NCI-H69 (cell line): ENCODE data around the gene TNPO2.
A peak's percentile ranks its signal among the peaks of the same experiment; 100 is the strongest.

ENCODE experiments used
- DNase-seq: peaks from one replicate; lab custom pipeline; 2025; lab: John Stamatoyannopoulos, UW

TNPO2 gene

GRCh38 chr19:12723641-12724426, at the start of gene TNPO2:
TSS of gene TNPO2 (minus strand) at chr19:12723932. CDS start at chr19:12720977, 2,955 bp downstream.
- DNase-seq: peak; percentile 93

GRCh38 chr19:12772323-12772722, 48.6 kb upstream of the TNPO2 start:
- DNase-seq: no peak

GRCh38 chr19:12770922-12771321, 47.2 kb upstream of the TNPO2 start:
- DNase-seq: no peak

- peak; percentile 97 for DNase-seq
Measured at GRCh38 chr19:12769689-12770088, 46.0 kb upstream of the TNPO2 start.

- DNase-seq: no peak
Measured at GRCh38 chr19:12767666-12768065, 43.9 kb upstream of the TNPO2 start.

- DNase-seq: no peak
Measured at GRCh38 chr19:12767150-12767549, 43.4 kb upstream of the TNPO2 start.

GRCh38 chr19:12766051-12766521, 42.4 kb upstream of the TNPO2 start:
- peak; percentile 92 for DNase-seq

GRCh38 chr19:12764698-12765097, 41.0 kb upstream of the TNPO2 start:
- no peak for DNase-seq

GRCh38 chr19:12763100-12763499, 39.4 kb upstream of the TNPO2 start:
- no peak for DNase-seq

- DNase-seq: no peak
Measured at GRCh38 chr19:12759686-12760085, 36.0 kb upstream of the TNPO2 start.

- DNase-seq: peak; percentile 89
Measured at GRCh38 chr19:12757544-12758274, 34.0 kb upstream of the TNPO2 start.

GRCh38 chr19:12756150-12756883, 32.6 kb upstream of the TNPO2 start:
- DNase-seq: no peak

- DNase-seq: no peak
Measured at GRCh38 chr19:12754465-12755196, 30.9 kb upstream of the TNPO2 start.

GRCh38 chr19:12752056-12752781, 28.5 kb upstream of the TNPO2 start:
- DNase-seq: peak; percentile 21

- DNase-seq: no peak
Measured at GRCh38 chr19:12751635-12752034, 27.9 kb upstream of the TNPO2 start, which contains the start of gene BEST2. TSS of gene BEST2 (plus strand) at chr19:12751791. CDS start at chr19:12752593, 802 bp downstream.

GRCh38 chr19:12750851-12751250, 27.1 kb upstream of the TNPO2 start:
- DNase-seq: no peak

- peak; percentile 70 for DNase-seq
Measured at GRCh38 chr19:12749938-12750521, 26.3 kb upstream of the TNPO2 start.

GRCh38 chr19:12748489-12748888, 24.8 kb upstream of the TNPO2 start:
- no peak for DNase-seq

GRCh38 chr19:12745166-12745897, 21.6 kb upstream of the TNPO2 start:
- DNase-seq: no peak

GRCh38 chr19:12737835-12738351, 14.2 kb upstream of the TNPO2 start:
- no peak for DNase-seq
